GM12891 (cell line): Measurements from ENCODE around the gene C16orf90.

Experiments used
- POLR2A ChIP-seq: IDR thresholded peaks from 2 replicates; pipeline ENCODE4 v1.6.1; 2011; ENCODE audit warnings: low read depth, low read length, control low read depth
- POLR2AphosphoS5 ChIP-seq: IDR thresholded peaks from 2 replicates; pipeline ENCODE4 v1.6.1; 2011; ENCODE audit warnings: low read depth, low read length, control low read depth
- TAF1 ChIP-seq: IDR thresholded peaks from 2 replicates; pipeline ENCODE4 v1.6.1; 2011; ENCODE audit warnings: low read depth, low read length, control low read depth

GRCh38 chr16:3465911-3466584, 29.2 kb downstream of the C16orf90 start:
- no peak for TF ChIP-seq POLR2AphosphoS5
- TF ChIP-seq POLR2A: no peak
- no peak for TF ChIP-seq TAF1
